Stimulated activated CD4-positive, alpha-beta T cell treated with anti-CD3 and anti-CD28 coated beads, TNF-alpha, amount 100 ng/mL, for 48 hours (primary cell): ENCODE measurements around the gene HEPACAM.

ENCODE experiments used
- DNase-seq, 3 donors: peaks; one replicate each; pipeline ENCODE4 v3.0.0-alpha.2; 2020; ENCODE audit warnings: low read depth in 3 of 3

Gene HEPACAM

GRCh38 chr11:124884869-124885479, 50.9 kb downstream of the HEPACAM start:
- DNase-seq: no peak

- no peak for DNase-seq
These were observed 51.5 kb downstream of the HEPACAM start for GRCh38 chr11:124884340-124884739.

GRCh38 chr11:124882339-124883071, 53.3 kb downstream of the HEPACAM start:
- no peak for DNase-seq

- DNase-seq: no peak
These were observed 54.9 kb downstream of the HEPACAM start for GRCh38 chr11:124880958-124881357.

GRCh38 chr11:124880290-124880611, 55.6 kb downstream of the HEPACAM start:
- no peak for DNase-seq

GRCh38 chr11:124879493-124880289, 56.2 kb downstream of the HEPACAM start:
- DNase-seq: no peak

GRCh38 chr11:124878759-124879492, 56.9 kb downstream of the HEPACAM start:
- no peak for DNase-seq

GRCh38 chr11:124877910-124878758, 57.7 kb downstream of the HEPACAM start:
- no peak for DNase-seq

- DNase-seq: no peak
These were observed 58.3 kb downstream of the HEPACAM start for GRCh38 chr11:124877631-124877909.

- no peak for DNase-seq
These were observed 58.8 kb downstream of the HEPACAM start for GRCh38 chr11:124876818-124877630.

- DNase-seq: peak; percentile 55 to 69 (median 69)
These were observed 59.7 kb downstream of the HEPACAM start for GRCh38 chr11:124875943-124876817.

GRCh38 chr11:124875401-124875800, 60.4 kb downstream of the HEPACAM start:
- DNase-seq: no peak

- no peak for DNase-seq
These were observed 61.1 kb downstream of the HEPACAM start for GRCh38 chr11:124874571-124875255.

- no peak for DNase-seq
These were observed 61.9 kb downstream of the HEPACAM start for GRCh38 chr11:124873951-124874350.

- no peak for DNase-seq
These were observed 63.1 kb downstream of the HEPACAM start for GRCh38 chr11:124872741-124873140.

GRCh38 chr11:124872280-124872679, 63.6 kb downstream of the HEPACAM start:
- DNase-seq: no peak

GRCh38 chr11:124870430-124870829, 65.4 kb downstream of the HEPACAM start:
- DNase-seq: no peak

GRCh38 chr11:124869856-124870387, 65.9 kb downstream of the HEPACAM start:
- DNase-seq: no peak

- DNase-seq: no peak
These were observed 66.5 kb downstream of the HEPACAM start for GRCh38 chr11:124869331-124869730.
